Ovary (tissue), 3 donors: Measurements from ENCODE around the gene ZNF362.

Experiments used
- POLR2A ChIP-seq: fragments of 450-650 bp; IDR thresholded peaks from one replicate; pipeline ENCODE4 v1.6.1; 2017; ENCODE audit warnings: antibody characterized with exemption, mild to moderate bottlenecking, moderate library complexity
- TF ChIP-seq, protein P1 (sequence below), 3 donors: fragments of 450-650 bp in 2 of 3; fragments of 200-600 bp in 1 of 3; IDR thresholded peaks; one replicate each; pipeline versions ENCODE4 v1.5.1 to v1.8.0; 2016 to 2022; ENCODE audit warnings: antibody characterized with exemption in 3 of 3, mild to moderate bottlenecking in 1 of 3
- donor health status: DM: no; HTN: no; CAD: no.

DNA sequence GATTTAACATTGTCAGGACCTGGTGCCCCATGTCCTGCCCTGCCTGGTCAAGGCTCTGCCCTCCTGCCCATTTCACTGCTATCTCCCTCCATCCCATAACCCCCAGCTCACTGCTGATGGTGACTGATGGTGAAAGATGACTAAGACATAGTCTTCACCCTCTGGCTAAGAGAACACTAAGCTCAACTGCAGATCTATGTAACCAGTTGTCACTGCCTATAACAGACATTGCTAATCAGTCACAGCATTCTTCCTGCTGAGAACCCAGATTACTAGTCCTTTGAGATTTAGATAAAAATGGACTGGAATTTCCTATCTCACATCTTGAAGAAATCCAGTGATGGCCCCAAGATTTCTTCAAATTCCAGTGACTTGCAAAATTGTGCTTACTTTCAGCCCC, 8.0 kb upstream of the ZNF362 start:
- TF ChIP-seq, protein P1, sequence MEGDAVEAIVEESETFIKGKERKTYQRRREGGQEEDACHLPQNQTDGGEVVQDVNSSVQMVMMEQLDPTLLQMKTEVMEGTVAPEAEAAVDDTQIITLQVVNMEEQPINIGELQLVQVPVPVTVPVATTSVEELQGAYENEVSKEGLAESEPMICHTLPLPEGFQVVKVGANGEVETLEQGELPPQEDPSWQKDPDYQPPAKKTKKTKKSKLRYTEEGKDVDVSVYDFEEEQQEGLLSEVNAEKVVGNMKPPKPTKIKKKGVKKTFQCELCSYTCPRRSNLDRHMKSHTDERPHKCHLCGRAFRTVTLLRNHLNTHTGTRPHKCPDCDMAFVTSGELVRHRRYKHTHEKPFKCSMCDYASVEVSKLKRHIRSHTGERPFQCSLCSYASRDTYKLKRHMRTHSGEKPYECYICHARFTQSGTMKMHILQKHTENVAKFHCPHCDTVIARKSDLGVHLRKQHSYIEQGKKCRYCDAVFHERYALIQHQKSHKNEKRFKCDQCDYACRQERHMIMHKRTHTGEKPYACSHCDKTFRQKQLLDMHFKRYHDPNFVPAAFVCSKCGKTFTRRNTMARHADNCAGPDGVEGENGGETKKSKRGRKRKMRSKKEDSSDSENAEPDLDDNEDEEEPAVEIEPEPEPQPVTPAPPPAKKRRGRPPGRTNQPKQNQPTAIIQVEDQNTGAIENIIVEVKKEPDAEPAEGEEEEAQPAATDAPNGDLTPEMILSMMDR (IDR thresholded peaks at IDR 0.05) = no peak
- no peak for TF ChIP-seq POLR2A
